Astrocyte of the spinal cord (primary cell): Measurements from ENCODE around the gene PSMB4.
"Not testable (repeated sequence)": the region's sequence is repeated elsewhere in the genome, so short reads cannot be mapped to it uniquely, and the experiment has no call there.

Source experiments
- DNase-seq: peaks from one replicate; pipeline ENCODE4 v3.0.0; 2011; ENCODE audit warnings: low read depth, low spot score
- H3K4me3 ChIP-seq: 2 replicates; pipeline ENCODE4 v1.5.1; 2011; ENCODE audit warnings: low read depth, mild to moderate bottlenecking, low read length, moderate library complexity
- CTCF ChIP-seq: IDR thresholded peaks from 2 replicates; pipeline ENCODE4 v1.5.1; 2012; ENCODE audit warnings: low read depth, mild to moderate bottlenecking, low read length, inconsistent platforms
- in situ Hi-C: cut with HindIII; loops from 2 replicates; pipeline ENCODE4 v1.10.0; 2017; ENCODE audit warnings: low sequenced_read_pairs

PSMB4 gene

GRCh38 chr1:151371370-151372057, 27.9 kb upstream of the PSMB4 start:
- in situ Hi-C loops: no loop called here
- no peak for TF ChIP-seq CTCF
- peak; percentile 10 for DNase-seq
- H3K4me3 ChIP-seq: no peak overlapping the region

- peak within 1 kb of the TSS; percentile 32 for H3K4me3 ChIP-seq
- in situ Hi-C loops: no loop called here
- TF ChIP-seq CTCF: no peak
- DNase-seq: peak; percentile 56
Measured at GRCh38 chr1:151372058-151372934, 27.1 kb upstream of the PSMB4 start, which contains the start of gene SELENBP1. Gene SELENBP1 (minus strand): TSS chr1:151372705. CDS start chr1:151372641, 64 bp downstream.

- no peak overlapping the region for H3K4me3 ChIP-seq
- no peak for TF ChIP-seq CTCF
- in situ Hi-C loops: no loop called here
- DNase-seq: no peak
Measured at GRCh38 chr1:151373196-151373595, 26.2 kb upstream of the PSMB4 start.

GRCh38 chr1:151377150-151377884, 22.1 kb upstream of the PSMB4 start:
- in situ Hi-C loops: no loop called here
- H3K4me3 ChIP-seq: no peak overlapping the region
- no peak for DNase-seq
- TF ChIP-seq CTCF: no peak

- H3K4me3 ChIP-seq: no peak overlapping the region
- no peak for TF ChIP-seq CTCF
- in situ Hi-C loops: no loop called here
- DNase-seq: no peak
Measured at GRCh38 chr1:151384584-151384983, 14.8 kb upstream of the PSMB4 start.

- H3K4me3 ChIP-seq: no peak overlapping the region
- no peak for DNase-seq
- in situ Hi-C loops: no loop called here
- no peak for TF ChIP-seq CTCF
Measured at GRCh38 chr1:151386002-151386401, 13.4 kb upstream of the PSMB4 start.

GRCh38 chr1:151390221-151391078, 8.9 kb upstream of the PSMB4 start:
- DNase-seq, in situ Hi-C loops: not testable (repeated sequence)

More at GRCh38 chr1:151390221-151391078, 8.9 kb upstream of the PSMB4 start:
- not testable (repeated sequence) for H3K4me3 ChIP-seq
